CD4-positive, alpha-beta T cell treated with Interleukin-17A for 4 hours (primary cell): ENCODE data around the gene XXYLT1.
"Not testable (repeated sequence)": the region's sequence is repeated elsewhere in the genome, so short reads cannot be mapped to it uniquely, and the experiment has no call there.

Source experiments
- DNase-seq: peaks from one replicate; pipeline ENCODE4 v3.0.0-alpha.2; 2020; ENCODE audit warnings: mixed read lengths

The XXYLT1 gene

DNA sequence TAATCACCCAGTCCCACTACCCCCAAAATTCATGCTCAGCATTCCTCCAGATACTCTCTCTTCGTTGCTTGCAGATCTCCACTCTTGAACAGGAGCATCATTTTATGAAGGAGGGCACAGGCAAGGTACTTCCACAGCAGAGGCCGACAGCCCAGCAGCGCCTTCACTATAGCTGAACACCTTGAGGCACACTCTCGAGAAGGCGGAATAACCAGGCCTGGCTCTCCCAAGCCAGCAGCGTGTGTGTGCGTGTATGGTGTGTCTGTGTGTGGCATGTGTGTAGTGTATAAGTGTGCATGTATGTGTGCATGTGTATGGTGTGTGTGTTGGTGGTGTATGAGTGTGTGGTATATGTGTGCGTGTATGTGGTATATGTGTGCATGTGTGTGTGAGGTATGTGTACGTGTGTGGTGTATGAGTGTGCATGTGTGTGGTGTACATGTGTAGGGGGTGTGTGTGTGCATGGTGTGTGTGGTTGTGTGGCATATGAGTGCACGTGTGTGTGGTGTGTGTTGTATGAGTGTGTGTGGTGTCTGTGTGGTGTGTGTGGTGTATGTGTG, 161.8 kb downstream of the XXYLT1 start:
- no peak for DNase-seq

DNA sequence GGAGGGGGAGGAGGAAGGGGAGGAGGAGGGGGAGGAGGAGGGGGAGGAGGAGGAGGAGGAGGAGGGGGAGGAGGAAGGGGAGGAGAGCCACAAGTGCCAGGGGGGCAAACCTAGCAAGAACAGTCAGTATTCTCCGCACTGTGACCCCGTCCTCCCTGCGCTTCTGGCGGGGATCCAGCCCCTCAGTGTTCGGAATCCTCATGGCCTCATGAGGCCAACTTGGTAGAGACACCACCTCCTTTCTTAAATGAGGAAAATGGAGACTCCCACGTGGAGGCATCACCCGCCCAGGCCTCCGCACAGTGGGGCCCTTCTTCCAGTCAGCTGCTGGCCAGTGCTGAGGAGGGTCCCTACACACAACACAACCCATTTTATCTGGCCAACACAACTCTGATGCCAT, 163.4 kb downstream of the XXYLT1 start:
- DNase-seq: no peak

DNA sequence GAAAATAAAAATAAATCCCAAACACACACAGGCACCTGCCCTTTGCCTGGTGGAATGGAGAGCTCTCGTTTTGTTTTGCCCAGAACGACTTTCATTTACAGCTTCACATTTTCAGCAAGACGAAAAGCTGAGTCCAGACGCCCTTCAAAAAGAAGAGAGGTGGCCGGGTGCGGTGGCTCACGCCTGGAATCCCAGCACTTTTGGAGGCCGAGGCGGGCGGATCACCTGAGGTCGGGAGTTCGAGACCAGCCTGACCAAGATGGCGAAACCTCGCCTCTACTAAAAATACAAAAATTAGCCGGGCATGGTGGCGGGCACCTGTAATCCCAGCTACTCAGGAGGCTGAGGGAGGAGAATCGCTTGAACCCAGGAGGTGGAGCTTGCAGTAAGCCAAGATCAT, 163.9 kb downstream of the XXYLT1 start:
- DNase-seq: not testable (repeated sequence)

- DNase-seq: peak; percentile 73
Measured at GRCh38 chr3:195106418-195106906, 164.5 kb downstream of the XXYLT1 start.

- DNase-seq: no peak
Measured at GRCh38 chr3:195105841-195106417, 165.0 kb downstream of the XXYLT1 start.

DNA sequence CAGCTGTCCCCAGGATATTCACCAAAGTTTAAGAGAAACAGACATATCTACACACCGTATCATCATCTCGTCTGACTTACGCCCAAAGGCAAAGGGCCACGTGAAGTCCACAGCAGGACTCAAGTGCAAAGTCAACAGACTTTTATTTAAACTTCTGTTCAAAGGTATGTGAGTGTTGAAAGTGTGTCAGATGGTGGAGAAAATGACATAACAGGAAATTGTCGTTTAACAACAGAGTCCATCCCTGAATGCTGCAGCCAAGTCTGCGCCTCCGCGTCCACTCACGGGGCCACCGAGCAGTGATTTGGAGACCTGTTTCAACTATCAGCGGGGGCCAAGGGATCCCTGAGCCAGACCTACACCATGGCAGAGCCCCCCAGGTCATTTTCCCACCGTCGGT, 165.6 kb downstream of the XXYLT1 start:
- no peak for DNase-seq

- no peak for DNase-seq
Measured at GRCh38 chr3:195104340-195104739, 166.6 kb downstream of the XXYLT1 start.

DNA sequence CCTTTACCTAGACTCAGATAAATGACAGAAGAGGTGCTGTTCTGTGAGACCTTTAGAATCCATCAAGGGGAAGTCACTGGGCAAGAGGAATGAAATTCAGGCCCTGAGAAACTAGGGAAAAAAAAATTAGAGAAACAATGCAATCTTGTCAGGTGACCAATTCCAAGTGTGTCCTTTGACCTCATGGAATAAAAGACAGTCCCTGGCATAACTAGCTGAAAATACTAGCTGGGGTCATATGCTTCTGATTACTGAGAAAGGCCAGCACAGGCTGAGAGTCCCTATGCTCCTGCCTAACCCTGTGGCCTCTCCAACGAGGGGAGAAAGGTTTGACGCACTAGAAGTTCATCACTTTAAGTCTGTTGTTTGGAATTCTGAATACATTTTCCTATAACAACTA, 167.3 kb downstream of the XXYLT1 start:
- no peak for DNase-seq

GRCh38 chr3:195102609-195103467, 168.1 kb downstream of the XXYLT1 start:
- no peak for DNase-seq

DNA sequence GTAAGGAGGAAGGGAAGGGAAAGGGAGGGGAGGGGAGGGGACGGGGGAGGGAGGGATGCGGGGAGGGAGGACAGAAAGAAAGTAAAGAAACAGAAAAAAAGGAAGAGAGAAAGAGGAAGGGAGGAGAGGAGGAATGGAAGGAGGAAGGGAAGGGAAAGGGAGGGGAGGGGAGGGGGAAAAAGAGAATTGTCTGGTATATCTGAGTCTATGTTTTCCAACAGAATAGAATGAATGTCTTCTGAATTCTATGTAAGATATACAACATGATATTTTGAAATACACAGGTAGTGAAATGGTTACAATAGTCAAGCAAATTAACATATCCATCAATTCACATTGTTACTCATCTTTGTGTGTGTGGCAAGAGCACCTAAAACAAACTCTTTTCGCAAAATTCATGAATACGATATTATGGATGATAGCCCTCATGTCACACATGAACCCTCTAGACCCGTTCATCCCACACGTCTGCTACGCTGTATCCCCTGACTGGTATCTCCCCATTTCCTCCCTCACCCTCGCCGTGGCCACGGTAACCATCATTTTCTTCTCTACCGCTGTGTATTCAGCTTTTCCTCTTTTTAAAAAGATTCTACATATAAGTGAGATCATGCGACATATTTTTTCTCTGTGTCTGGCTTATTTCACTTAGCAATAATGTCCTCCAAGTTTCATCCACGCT, 168.9 kb downstream of the XXYLT1 start:
- no peak for DNase-seq

GRCh38 chr3:195101001-195101583, 169.9 kb downstream of the XXYLT1 start:
- no peak for DNase-seq

- DNase-seq: no peak
Measured at GRCh38 chr3:195099951-195100785, 170.8 kb downstream of the XXYLT1 start.

DNA sequence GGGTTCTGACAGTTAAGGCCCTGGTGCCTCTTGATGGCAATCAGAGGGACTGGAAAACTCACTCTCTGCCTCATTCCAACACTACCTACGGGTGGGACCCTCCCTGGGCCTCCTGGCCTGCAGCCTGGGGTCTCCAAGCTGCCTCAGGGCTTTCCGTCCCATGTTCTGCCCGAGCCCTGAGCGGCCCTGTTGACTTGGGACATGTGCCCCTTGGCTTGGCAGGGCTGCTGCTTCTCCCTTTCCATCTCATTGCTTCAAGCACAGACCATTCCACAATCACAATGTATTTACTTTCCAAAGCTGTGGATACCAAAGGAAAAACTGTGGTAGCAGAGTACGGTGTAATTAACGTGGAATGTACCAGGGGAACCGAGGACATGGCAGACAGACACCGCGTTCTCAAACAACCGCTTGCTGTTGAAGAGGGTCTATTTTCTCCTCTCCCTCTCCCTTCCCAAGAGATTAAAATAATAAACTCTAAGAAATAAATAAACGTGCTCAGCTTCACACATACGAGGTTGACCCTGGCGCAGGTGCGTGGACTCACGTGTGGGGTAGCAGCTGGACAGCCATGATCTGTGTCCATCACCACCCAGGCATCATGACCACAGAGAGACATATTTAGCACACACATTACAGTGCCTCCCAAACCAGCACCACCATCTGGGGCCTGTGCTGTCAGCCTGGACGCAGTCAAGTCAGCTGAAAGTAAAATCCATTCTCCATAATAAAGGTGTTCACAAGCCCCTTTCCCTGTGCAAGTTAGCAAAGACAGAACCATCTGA, 172.0 kb downstream of the XXYLT1 start:
- DNase-seq: no peak

DNA sequence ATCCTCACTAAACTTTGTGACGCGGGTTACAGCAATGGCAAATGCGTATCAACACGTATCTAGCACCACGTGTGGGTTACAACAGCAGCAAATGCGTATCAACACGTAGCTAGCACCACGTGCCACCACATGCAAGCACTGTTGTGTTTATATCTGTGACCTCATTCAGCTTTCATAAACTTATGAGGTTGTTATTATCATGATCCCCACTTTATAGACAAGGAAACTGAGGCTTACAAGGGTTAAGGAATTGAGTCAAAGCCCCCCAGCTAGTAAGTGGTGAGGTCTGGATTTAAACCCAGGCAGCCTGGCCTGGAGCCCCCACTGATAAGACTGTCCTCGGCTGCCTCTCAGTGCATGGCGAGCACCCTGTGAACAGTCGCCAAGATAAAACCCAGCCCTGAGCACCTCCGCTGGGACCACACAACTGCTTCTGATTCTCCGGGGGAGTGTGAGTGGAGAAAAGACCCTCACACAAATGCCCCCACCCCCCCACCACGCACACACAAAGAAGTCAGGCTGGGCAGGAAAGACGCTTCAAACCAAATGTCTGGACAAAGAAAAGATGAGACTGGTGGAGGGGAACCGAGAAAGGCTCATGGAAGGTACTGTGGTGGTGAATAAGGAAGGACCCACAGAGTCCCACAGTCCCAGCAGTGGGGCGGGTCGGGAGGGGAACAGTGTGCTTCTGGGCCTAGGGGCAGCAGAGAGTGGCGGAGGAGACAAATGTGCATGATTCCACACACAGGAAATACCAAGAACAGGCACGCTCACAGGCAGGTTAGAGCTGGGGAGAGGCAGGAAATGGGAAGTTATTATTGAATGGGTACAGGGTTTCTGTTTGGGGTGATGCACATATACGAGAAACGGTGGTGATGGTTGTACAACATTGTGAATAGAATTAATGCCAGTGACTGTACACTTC, 173.4 kb downstream of the XXYLT1 start:
- DNase-seq: no peak

GRCh38 chr3:195096484-195097330, 174.3 kb downstream of the XXYLT1 start:
- no peak for DNase-seq

DNA sequence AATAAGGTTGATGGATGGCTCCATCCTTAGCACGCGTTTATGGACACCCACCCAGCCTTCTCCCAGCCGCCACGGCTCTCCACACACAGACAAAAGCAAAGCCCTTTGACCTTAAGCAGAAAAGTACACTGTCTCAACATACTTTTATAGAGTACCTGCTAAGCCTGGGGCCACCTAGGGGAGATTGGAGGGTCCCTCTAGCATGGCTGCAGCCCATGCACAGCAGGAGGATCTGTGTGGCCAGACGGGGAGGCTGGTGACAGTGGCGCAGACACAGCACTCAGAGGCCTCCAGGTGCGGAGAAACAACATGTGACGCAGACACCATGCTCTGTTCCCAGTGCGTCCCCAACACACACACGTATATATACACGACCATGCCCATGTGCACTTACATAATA, 174.9 kb downstream of the XXYLT1 start:
- DNase-seq: no peak

DNA sequence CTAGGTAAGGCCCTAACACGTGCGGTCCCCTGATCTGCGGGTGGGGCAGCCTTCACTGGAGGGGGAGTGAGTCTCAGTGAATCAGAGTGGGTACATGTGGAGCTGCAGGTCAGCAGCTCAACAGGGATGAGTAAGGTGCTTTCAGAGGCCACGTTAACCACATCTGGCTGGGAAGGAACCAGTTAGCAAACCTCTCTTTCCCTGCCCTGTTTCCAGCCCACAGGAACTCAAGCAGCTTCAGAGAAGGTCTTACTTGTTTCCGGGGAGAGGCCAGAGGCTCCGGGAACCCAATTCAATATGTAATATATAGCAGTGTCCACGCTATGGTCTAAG, 175.3 kb downstream of the XXYLT1 start:
- DNase-seq: no peak

GRCh38 chr3:195095035-195095703, 175.8 kb downstream of the XXYLT1 start:
- DNase-seq: no peak
